H1 (cell line): ENCODE results near the gene PKIB. TPM values are rescaled to one million over a fixed set of nuclear protein-coding genes. Genes with fewer than 3 reads are reported as not detected.
A peak's percentile ranks its signal among the peaks of the same experiment; 100 is the strongest.

Experiments
- ASH2L ChIP-seq: fragments of 200-600, 300-600 bp; sonication (generic); IDR thresholded peaks from one replicate; pipeline ENCODE4 v1.7.1; 2017; ENCODE audit warnings: low read length
- GABPA ChIP-seq: IDR thresholded peaks from 2 replicates; pipeline ENCODE4 v1.6.1; 2011; ENCODE audit warnings: mild to moderate bottlenecking, low read length, moderate library complexity, borderline replicate concordance; ENCODE audit not compliant: insufficient read depth
- HDAC2 ChIP-seq, 2 experiments: fragments of 300-600 bp in 1 of 2; sonication (generic) in 1 of 2; IDR thresholded peaks; 2 replicates each; pipeline ENCODE4 v1.6.1; 2011 to 2012; ENCODE audit warnings: low read depth in 2 of 2, low read length in 2 of 2, mild to moderate bottlenecking in 2 of 2, moderate library complexity in 2 of 2, borderline replicate concordance in 1 of 2, inconsistent platforms in 1 of 2
- KDM4A ChIP-seq: IDR thresholded peaks from one replicate; pipeline ENCODE4 v1.7.1; 2012; ENCODE audit warnings: low read depth, mild to moderate bottlenecking, moderate library complexity, low read length, inconsistent platforms; ENCODE audit not compliant: severe bottlenecking
- PHF8 ChIP-seq: fragments of 200-600 bp; sonication (generic); conservative IDR thresholded peaks from 2 replicates; pipeline ENCODE4 v1.7.1; 2012; ENCODE audit warnings: low read depth, mild to moderate bottlenecking, inconsistent platforms, low read length, moderate library complexity
- POU5F1 ChIP-seq: IDR thresholded peaks from 2 replicates; pipeline ENCODE4 v1.6.1; 2011; ENCODE audit warnings: low read depth, mild to moderate bottlenecking, low read length, moderate library complexity
- RAD21 ChIP-seq, 2 experiments: IDR thresholded peaks in 1 of 2; conservative IDR thresholded peaks in 1 of 2; 2 replicates each; pipeline ENCODE4 v1.6.1; 2011; ENCODE audit warnings: low read depth in 2 of 2, low read length in 2 of 2, improper control_type of control experiment in 1 of 2, inconsistent platforms in 1 of 2, mild to moderate bottlenecking in 1 of 2, moderate library complexity in 1 of 2
- RBBP5 ChIP-seq: IDR thresholded peaks from 2 replicates; pipeline ENCODE4 v1.7.1; 2012; ENCODE audit warnings: low read depth, mild to moderate bottlenecking, inconsistent platforms, low read length, moderate library complexity, borderline replicate concordance
- SAP30 ChIP-seq: fragments of 300-600 bp; sonication (generic); IDR thresholded peaks from 2 replicates; pipeline ENCODE4 v1.7.1; 2012; ENCODE audit warnings: low read length, moderate library complexity, mild to moderate bottlenecking, inconsistent platforms; ENCODE audit not compliant: insufficient read depth, insufficient replicate concordance
- SUZ12 ChIP-seq: fragments of 200-600 bp; sonication (generic); IDR thresholded peaks from 2 replicates; pipeline ENCODE4 v1.6.1; 2012; ENCODE audit warnings: mild to moderate bottlenecking, inconsistent platforms, low read length, moderate library complexity, mixed read lengths
- TAF7 ChIP-seq: optimal IDR thresholded peaks from 2 replicates; pipeline ENCODE3; 2011; ENCODE audit warnings: low read depth, mild to moderate bottlenecking, inconsistent platforms, low read length, moderate library complexity, borderline replicate concordance
- TCF12 ChIP-seq: IDR thresholded peaks from 2 replicates; pipeline ENCODE4 v1.6.1; 2011; ENCODE audit warnings: low read depth, mild to moderate bottlenecking, low read length
- polyA plus RNA-seq, 7 experiments: library from polyadenylated mRNA; depleted of rRNA in 3 of 7; stranded (reverse) in 5 of 7; unstranded in 2 of 7; fragments of >200 nt in 5 of 7; fragments of 200-250 nt in 2 of 7; gene quantifications; 1 replicate in 5 of 7; 2 replicates in 1 of 7; 4 replicates in 1 of 7; pipeline versions ENCODE4 v1.2.1 to v1.2.3, GENCODE V29; 2011 to 2013; ENCODE audit warnings: missing spikeins in 2 of 7, mixed read lengths in 2 of 7
- total RNA-seq: library from RNA; stranded (reverse); fragmentation: NEBNext Ultra II Directional; extraction: Animal tissue kit (Norgen Biotek cat#: 25700); gene quantifications from 2 replicates; pipeline ENCODE4 v1.2.1, GENCODE V29; 2021

Gene PKIB
- total and polyA plus RNA-seq, 2 of the 8 experiments (the other 6 are each of a cell fraction or from before 2014, with no cell fraction given) = 13.5 to 73.3 TPM

GRCh38 chr6:122609881-122610689 lies at the start of gene PKIB (continued):
- TF ChIP-seq RBBP5 = 0 out of 2 replicates have a peak, but pooled peaks have one; percentile 36
- peak; percentile 74 for TF ChIP-seq ASH2L
- 0 out of 4 replicates have a peak, but pooled peaks of 1 of the 2 experiments have one; percentile 3 for TF ChIP-seq HDAC2 (IDR thresholded peaks at IDR 0.05; ENCODE audit: borderline replicate concordance in 1 of 2, low read depth in 2 of 2, low read length in 2 of 2)
- no peak for TF ChIP-seq TCF12
- peak; percentile 67; the same call in 1 of the 2 replicates for TF ChIP-seq SUZ12
- TF ChIP-seq POU5F1 = no peak
- peak; percentile 41 to 66; a peak in 3 of 4 replicates for TF ChIP-seq RAD21 (IDR thresholded peaks at IDR 0.05 in 1 of 2, conservative IDR thresholded peaks at IDR 0.05 in 1 of 2; ENCODE audit: low read depth in 2 of 2, low read length in 2 of 2)
- TF ChIP-seq KDM4A = peak; percentile 84
- TF ChIP-seq TAF7 = peak; percentile 71
- TF ChIP-seq GABPA = 0 out of 2 replicates have a peak, but pooled peaks have one; percentile 33
- no peak for TF ChIP-seq SAP30
- TF ChIP-seq PHF8 = no peak
